ENCODE results near the gene DEFB110.

GRCh38 chr6:49986551-49986950 is 35.2 kb downstream of the DEFB110 start:
- TF ChIP-seq PHF20 (CRISPR knock-in tag; IDR thresholded peaks at IDR 0.05), result no peak
- no peak for TF ChIP-seq U2AF1 (optimal IDR thresholded peaks at IDR 0.05; ENCODE audit: low read depth, low read length)
- TF ChIP-seq ZNF274 (CRISPR knock-in tag; IDR thresholded peaks at IDR 0.05), result no peak
- TF ChIP-seq CTCF (CRISPR knock-in tag; IDR thresholded peaks at IDR 0.05), result no peak
- no peak for TF ChIP-seq POLR2AphosphoS2 (IDR thresholded peaks at IDR 0.05; ENCODE audit: low read depth, low read length)
- TF ChIP-seq TBP (CRISPR knock-in tag; IDR thresholded peaks at IDR 0.05), result no peak
- no peak for TF ChIP-seq ZSCAN25 (CRISPR knock-in tag; IDR thresholded peaks at IDR 0.05)
- no peak for TF ChIP-seq PATZ1 (CRISPR knock-in tag; IDR thresholded peaks at IDR 0.05)
- no peak for TF ChIP-seq ZNF687 (CRISPR knock-in tag; IDR thresholded peaks at IDR 0.05)
- TF ChIP-seq ZNF629 (CRISPR knock-in tag; conservative IDR thresholded peaks at IDR 0.05), result no peak
- no peak for TF ChIP-seq ZNF3 (CRISPR knock-in tag; IDR thresholded peaks at IDR 0.05)
- TF ChIP-seq ADNP (CRISPR knock-in tag; IDR thresholded peaks at IDR 0.05), result no peak
- no peak for TF ChIP-seq NFE2L2 (IDR thresholded peaks at IDR 0.05; ENCODE audit: low read length)
- no peak for TF ChIP-seq DMAP1 (CRISPR knock-in tag; IDR thresholded peaks at IDR 0.05)
